Measurements from ENCODE around the gene AFF3. TPM values are rescaled to one million over a fixed set of nuclear protein-coding genes. Genes with fewer than 3 reads are reported as not detected.

Gene AFF3
- total RNA-seq, 1 experiment from 2014 or later: 0.22 TPM

DNA sequence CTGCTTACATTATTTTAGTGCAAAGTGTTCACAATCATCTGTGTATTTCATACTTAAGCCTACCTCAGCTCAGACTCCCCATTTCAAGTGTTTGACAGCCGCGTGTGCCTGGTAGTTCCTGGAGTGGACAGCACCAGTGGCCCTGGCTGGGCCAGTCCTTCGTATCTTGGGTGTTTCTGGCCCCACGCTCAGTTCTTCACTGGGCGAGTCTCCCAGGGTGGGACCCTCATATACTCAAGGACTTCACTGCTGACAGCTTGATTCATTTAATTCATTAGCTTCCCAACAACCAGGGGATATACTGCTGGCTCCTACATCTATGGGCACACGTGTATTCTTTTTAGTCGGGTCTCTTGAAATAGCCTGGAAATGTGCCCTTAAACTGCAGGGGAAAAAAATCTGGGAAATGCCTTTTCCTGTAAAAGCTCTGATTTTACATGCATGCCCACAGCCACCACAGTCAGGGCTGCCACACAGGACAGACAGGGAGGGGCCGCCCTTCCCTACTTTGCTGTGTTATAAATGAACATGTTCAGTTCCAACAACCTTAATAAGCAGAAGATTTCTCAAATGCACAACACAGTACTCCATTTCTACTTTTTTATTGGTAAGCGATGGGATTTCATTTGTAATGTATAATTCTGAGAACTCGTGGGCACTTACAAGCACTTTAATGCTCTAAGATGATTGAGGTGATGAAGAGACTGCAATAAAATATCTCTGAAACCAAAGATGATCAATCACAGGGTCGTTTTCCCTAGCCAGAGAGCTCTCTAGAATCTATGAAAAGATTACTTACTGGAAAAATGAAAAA is 447.1 kb downstream of the AFF3 start:
- no peaks in the 10 kb centered on the region for H3K36me3 Mint-ChIP-seq (ENCODE audit: insufficient read depth in 1 of 3, low read depth in 3 of 3)
- Histone ChIP-seq H4K5ac (ENCODE audit: insufficient read length, low read depth, low read length) (no peak overlapping the region), H4K91ac (ENCODE audit: insufficient read length, low read depth, low read length) (no peak overlapping the region), H2BK20ac (ENCODE audit: low read depth, low read length, poor library complexity, severe bottlenecking) (no peak overlapping the region), H3K79me1 (ENCODE audit: insufficient read depth, low read depth, low read length, poor library complexity, severe bottlenecking) (no peaks in the 10 kb centered on the region), H3K4me2 (ENCODE audit: insufficient read depth, insufficient read length, low read length) (no peak overlapping the region), H3K27me3 (ENCODE audit: insufficient read depth, low read length) (no peaks in the 10 kb centered on the region), H2BK15ac (ENCODE audit: low read depth, low read length) (no peak overlapping the region), H3K23ac (ENCODE audit: insufficient read length, low read depth, low read length) (no peak overlapping the region), H2BK5ac (ENCODE audit: insufficient read length, low read length) (no peak overlapping the region), H3K9ac (ENCODE audit: extremely low read depth, insufficient read length, low read length) (no peak overlapping the region), H3K9me3 (ENCODE audit: control insufficient read depth, low read depth, low read length) (no peaks in the 10 kb centered on the region), H3K4me1 (ENCODE audit: insufficient read depth, low read length) (no peaks in the 10 kb centered on the region), H3K4ac (ENCODE audit: low read depth, low read length) (no peak overlapping the region), H3K27ac (ENCODE audit: insufficient read length, low read depth, low read length) (no peak overlapping the region), H3K14ac (ENCODE audit: insufficient read depth, low read length) (no peak overlapping the region), H2BK12ac (ENCODE audit: insufficient read length, low read depth, low read length) (no peak overlapping the region), H2AFZ (ENCODE audit: low read length) (no peak overlapping the region), H2AK5ac (ENCODE audit: insufficient read length, low read length) (no peak overlapping the region), H3K79me2 (ENCODE audit: insufficient read depth, low read length) (no peaks in the 10 kb centered on the region), H3K56ac (ENCODE audit: insufficient read length, low read depth, low read length) (no peak overlapping the region), H4K20me1 (ENCODE audit: control insufficient read depth, insufficient read depth, insufficient read length) (peaks cover 2% of the 10 kb centered on the region), H4K8ac (replicated peaks; ENCODE audit: insufficient read length, low read depth, low read length) (no peak overlapping the region), H3T11ph (ENCODE audit: low read length) (no peak overlapping the region), H3K23me2 (ENCODE audit: insufficient read length, low read depth, low read length, poor library complexity, severe bottlenecking) (no peaks in the 10 kb centered on the region), H2BK120ac (ENCODE audit: low read depth, low read length, poor library complexity, severe bottlenecking) (no peak overlapping the region), H3K18ac (ENCODE audit: insufficient read length, low read depth, low read length) (no peak overlapping the region)
- H3K27ac Mint-ChIP-seq: no peak overlapping the region; a peak in 2 of 7 replicates
- H3K27me3 Mint-ChIP-seq (ENCODE audit: low read depth): peaks cover 4% of the 10 kb centered on the region
- no peaks in the 10 kb centered on the region for H3K4me1 Mint-ChIP-seq
- WGBS (ENCODE audit: extremely low coverage, insufficient read length, low lambda C conversion rate): no CpG with 5 or more reads among the region's 11 CpGs
- no peak overlapping the region for H3K4me3 Mint-ChIP-seq
- TF ChIP-seq, protein P1, sequence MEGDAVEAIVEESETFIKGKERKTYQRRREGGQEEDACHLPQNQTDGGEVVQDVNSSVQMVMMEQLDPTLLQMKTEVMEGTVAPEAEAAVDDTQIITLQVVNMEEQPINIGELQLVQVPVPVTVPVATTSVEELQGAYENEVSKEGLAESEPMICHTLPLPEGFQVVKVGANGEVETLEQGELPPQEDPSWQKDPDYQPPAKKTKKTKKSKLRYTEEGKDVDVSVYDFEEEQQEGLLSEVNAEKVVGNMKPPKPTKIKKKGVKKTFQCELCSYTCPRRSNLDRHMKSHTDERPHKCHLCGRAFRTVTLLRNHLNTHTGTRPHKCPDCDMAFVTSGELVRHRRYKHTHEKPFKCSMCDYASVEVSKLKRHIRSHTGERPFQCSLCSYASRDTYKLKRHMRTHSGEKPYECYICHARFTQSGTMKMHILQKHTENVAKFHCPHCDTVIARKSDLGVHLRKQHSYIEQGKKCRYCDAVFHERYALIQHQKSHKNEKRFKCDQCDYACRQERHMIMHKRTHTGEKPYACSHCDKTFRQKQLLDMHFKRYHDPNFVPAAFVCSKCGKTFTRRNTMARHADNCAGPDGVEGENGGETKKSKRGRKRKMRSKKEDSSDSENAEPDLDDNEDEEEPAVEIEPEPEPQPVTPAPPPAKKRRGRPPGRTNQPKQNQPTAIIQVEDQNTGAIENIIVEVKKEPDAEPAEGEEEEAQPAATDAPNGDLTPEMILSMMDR (conservative IDR thresholded peaks at IDR 0.05): no peak
- H3K9me3 Mint-ChIP-seq: no peaks in the 10 kb centered on the region
- no peak for DNase-seq
